A549 (cell line): Measurements from ENCODE around the gene CYB5D1.

Experiments used
- CTCF ChIP-seq: fragments of >200 bp; sonication (Bioruptor Twin); formaldehyde crosslinking; IDR thresholded peaks from 3 replicates; pipeline ENCODE4 v1.5.1; 2016
- EHF ChIP-seq: fragments of 250-450 bp; sonication (Bioruptor Pico); IDR thresholded peaks from 2 replicates; pipeline ENCODE4 v1.5.0; 2020; ENCODE audit warnings: mild to moderate bottlenecking
- JUNB ChIP-seq: fragments of >200 bp; sonication (Bioruptor Twin); formaldehyde crosslinking; IDR thresholded peaks from 2 replicates; pipeline ENCODE4 v1.6.1; 2016

DNA sequence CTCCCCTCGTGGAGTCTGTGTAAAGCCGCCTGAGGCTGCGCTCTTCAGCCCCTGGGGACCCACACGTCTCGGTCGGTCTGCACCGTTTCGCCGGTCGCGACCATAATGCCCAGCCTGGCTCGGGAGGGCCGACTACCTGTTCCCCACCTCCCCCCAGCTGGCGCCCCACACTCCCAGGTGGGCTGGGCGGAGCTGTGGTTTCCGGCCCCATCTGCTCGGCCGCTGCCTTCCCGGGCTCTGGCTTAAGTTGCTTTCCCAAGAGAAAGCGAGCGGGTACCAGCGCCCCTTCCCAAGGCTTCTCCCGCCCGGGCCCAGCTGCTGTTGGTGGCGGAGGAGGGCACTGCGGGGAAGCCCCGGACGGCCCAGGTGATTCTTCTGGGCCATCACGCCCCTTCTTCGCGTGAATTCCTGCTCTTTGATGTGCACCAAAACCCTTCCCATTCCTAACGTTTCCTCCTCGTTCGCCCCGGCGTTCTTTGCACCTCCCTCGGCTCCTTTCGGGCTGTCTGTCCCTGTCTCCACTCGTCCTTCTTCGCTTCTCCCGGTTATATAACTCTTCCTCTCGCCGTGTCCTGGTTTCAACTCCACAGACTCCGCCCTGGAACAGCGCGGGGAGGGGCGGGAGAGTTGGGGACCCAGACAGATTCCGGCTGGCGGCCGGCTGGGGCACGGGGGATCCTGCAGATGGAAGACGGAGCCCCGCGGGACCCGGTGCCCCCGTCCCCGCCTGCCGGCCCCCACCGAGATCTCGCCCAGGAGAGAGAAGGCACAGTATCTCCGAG, 21.8 kb upstream of the CYB5D1 start:
- TF ChIP-seq CTCF = no peak
- TF ChIP-seq JUNB = no peak
- TF ChIP-seq EHF = no peak
